GM12892 (cell line): ENCODE results near the gene SLC29A3.

Experiments
- POLR2A ChIP-seq: IDR thresholded peaks from 2 replicates; pipeline ENCODE4 v1.6.1; 2011; ENCODE audit warnings: low read depth, low read length, control low read depth
- POLR2AphosphoS5 ChIP-seq: IDR thresholded peaks from 2 replicates; pipeline ENCODE4 v1.6.1; 2011; ENCODE audit warnings: low read depth, low read length, control low read depth
- TAF1 ChIP-seq: IDR thresholded peaks from 2 replicates; pipeline ENCODE4 v1.6.1; 2011; ENCODE audit warnings: low read depth, mild to moderate bottlenecking, control low read depth, low read length, borderline replicate concordance

GRCh38 chr10:71277914-71278665 lies 41.0 kb upstream of the SLC29A3 start:
- TF ChIP-seq POLR2A (no peak), POLR2AphosphoS5 (no peak), TAF1 (no peak)
